Right forelimb (tissue), 1 donor: Measurements from ENCODE around the gene RNF166.

Source experiments
- DNase-seq: peaks from one replicate; pipeline ENCODE4 v3.0.0-alpha.2; 2018

The RNF166 gene, protein sequence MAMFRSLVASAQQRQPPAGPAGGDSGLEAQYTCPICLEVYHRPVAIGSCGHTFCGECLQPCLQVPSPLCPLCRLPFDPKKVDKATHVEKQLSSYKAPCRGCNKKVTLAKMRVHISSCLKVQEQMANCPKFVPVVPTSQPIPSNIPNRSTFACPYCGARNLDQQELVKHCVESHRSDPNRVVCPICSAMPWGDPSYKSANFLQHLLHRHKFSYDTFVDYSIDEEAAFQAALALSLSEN

DNA sequence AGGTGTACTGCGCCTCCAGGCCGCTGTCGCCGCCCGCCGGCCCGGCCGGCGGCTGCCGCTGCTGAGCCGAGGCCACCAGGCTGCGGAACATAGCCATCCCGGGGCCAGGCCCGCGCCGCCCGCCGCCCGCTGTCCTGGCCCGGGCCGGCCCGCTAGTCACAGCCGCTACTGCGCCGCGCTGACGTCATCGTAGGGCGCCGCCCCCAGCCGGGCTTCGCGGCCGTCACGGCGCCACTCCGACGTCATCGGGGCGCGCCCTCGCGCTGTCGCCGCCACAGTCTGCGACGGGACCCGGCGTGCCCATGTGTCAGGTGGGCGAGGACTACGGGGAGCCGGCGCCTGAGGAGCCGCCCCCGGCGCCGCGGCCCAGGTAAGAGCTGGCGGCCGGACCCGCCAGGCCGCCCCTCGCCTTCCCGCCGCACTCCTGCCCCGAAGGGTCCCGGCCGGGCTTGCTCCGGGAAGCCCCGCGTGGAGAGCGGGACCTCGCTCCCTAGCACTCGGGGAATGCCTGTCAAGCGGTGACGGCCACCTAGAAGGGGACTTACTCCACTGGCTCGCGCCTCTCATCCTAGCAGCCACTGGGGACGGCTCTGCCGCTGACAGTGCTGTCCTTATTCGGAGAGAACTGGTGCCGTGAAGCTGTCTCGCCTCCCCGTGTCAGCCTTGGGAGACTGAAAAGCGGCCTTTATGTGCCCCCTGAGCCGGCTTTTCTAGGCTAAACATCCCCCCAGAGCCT, at the start of gene RNF166, which contains the start of gene CTU2:
Gene RNF166 (minus strand): TSS at position 180 of the 736 bp plus-strand sequence. CDS start 83 bp downstream, at position 97.
Gene CTU2 (plus strand): TSS at position 275 of the 736 bp plus-strand sequence. CDS start 28 bp downstream, at position 303.
- peak; percentile 92 for DNase-seq

DNA sequence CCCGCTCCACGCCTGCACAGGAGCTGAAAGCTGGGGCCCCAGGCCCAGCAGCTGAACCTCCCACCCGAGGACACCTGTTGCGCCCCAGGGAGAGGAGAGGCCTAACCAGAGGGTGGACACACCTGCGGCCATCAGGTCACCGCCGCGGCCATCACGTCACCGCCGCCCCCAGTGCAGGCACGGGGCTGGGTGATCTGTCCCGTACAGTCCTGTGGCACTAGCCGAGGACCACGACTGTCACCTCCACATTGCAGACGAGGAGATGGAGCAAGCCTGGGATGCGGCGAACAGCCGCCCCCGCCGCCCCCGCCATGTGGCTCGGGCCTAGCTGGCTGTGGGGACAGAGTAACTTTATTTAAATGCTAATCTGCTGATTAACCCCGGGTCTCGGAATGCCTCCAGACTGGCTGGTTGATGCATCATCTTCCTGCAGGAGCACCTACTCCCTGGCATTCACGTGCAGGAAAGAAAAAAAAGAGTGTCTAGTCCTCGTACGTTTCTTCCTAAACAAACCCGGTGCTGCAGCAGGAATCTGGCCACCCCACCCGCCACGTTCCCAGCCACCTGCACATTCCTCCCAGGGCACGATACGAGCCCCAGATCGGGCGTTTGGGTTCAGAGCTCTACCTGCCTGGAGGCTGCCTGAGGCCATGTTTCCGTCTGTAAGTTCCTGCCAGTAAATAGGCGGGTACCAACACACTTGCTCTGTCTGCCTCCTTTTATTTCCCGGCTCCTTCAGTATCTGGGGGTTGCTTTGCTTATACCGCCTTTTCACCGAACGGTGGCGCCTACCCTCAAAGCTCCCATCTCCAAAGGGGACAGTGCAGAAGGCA, 48.9 kb upstream of the RNF166 start:
- no peak for DNase-seq

DNA sequence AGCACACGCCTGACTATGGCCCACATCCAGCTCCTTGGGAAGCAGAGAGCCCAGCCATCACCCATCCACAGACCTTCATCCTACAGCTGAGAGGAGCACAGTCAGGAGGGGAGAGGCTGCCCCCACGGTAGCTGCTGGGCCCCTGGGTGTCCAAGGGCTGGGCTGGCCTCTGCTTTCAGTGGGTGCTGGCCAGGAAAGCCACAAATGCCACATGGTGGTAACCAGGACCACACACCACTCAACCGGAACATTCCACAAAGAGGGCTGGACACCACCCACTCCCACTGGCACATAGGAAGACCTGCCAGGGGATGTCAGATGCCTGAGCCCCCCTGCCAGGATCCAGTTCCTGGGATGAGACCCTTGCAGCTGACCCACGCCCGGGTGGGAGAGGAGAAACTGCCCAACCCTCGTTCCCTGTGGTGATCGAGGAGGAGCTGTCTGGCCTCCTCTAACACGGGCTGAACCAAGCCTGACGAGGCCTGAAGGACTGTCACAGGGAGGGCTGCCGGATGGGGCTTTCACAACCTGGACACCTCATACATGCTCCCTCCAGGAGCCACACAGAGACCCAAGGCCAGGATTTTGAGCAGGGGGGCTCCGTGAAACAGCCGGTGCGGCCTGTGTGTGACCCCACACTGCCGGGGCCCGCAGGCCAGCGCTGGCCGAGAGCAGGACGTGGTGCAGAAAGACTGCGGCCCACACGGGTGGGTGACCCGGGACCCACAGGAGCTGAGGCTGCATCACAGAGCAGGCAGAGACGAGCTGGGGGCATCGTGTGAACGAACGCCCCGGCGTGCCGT, 48.1 kb upstream of the RNF166 start:
- DNase-seq: no peak

DNA sequence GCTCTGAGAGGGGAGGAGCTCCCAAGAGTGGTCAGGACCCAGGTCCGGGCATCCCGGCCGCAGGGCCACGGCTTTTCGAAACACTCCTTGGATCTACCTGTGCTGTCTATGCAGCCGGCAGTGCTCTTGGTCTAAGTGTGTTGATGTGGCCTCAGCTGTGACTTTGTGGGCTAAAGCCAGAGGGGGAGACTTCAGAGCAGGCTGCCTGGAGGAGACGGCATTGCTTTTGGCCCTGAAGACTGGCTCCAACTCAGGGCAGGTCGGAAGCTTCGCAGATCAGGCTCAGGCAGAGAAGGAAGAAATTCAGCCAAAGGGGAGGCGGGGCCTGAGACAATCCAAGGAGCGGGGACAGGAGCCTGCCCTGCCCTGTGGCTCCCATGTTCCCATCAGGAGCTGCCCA, 47.4 kb upstream of the RNF166 start:
- DNase-seq: no peak

DNA sequence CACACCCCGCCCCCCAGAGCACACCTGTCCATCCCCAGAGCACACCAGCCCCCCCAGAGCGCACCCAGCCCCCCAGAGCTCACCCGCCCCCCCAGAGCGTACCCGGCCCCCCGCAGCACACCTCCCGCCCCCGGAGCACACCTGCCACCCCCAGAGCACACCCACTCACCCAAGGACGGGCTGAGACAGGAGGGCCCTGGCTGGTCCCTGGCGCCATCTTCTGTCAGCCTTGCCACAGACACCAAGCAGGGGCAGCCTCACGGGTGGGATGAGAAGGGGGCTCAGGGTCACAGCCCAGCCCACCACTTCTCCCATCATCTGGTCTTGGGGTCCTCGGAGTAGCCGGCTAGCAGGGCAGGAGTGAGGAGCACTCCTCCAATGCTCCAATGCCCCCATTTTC, 47.0 kb upstream of the RNF166 start:
- no peak for DNase-seq

DNA sequence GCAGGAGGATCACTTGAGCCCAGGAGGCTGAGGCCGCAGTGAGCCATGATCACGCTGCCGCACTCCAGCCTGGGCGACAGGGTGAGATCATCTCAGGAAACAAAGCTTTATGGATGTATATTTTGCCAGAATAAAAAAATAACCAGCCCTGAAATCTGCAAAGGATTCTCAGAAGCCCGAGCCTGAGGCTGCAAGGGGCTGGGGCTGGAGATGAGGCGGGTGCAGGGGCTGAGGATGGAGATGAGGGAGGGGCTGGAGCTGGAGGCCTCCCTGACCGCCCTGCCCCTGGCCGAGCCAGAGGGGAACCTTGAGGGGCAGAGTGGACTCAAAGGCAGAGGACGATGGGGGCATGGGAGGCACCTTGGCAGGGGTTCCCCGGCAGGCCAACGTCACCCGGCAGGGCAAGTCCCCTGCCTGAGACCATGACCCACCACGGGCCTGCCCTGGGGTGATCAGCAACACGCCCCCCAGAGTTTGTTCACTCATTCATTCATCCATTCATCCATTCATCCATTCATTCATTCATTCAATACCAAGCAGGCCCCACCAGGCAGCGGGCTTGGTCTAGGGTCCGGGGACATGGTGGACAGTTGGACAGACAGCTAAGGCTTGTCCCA, 46.3 kb upstream of the RNF166 start:
- no peak for DNase-seq

DNA sequence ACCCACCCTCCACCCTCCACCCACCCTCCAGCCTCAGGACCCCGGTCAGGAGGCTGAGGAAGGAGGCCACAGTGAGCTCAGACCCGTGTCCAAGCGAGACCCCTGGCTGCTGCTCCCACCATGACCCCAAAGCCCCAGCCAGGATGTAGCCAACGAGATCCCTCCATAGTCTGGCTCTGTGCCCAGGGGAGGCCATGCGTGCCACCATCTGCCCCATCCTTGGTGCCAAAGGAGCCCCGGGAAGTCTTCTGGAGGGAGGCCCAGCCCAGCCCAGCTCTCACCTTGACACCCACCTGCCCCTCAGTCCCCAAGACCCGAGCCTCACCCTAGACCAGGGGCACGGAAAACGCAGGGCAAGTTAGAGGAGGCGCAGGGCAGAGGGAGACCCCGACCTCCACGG, 44.6 kb upstream of the RNF166 start:
- no peak for DNase-seq

DNA sequence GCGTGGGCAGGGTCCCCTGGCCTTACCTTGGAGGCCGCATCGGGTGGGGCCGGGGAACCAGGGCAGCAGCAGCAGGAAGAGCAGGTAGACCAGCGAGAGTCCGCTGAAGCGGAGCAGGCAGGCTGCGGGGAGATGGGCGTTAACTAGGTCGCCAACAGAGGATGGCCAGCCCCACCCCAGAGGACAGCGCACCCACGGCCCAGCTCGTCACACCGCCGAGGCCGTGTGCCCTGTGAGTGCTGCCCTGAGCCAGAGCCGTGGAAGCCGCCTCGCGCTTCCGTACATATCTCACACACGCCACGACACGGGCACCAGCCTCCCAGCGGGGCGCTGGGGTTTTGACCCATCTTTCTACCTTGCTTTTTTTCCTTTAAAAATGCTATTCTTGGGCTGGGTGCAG, 43.1 kb upstream of the RNF166 start:
- DNase-seq: no peak

DNA sequence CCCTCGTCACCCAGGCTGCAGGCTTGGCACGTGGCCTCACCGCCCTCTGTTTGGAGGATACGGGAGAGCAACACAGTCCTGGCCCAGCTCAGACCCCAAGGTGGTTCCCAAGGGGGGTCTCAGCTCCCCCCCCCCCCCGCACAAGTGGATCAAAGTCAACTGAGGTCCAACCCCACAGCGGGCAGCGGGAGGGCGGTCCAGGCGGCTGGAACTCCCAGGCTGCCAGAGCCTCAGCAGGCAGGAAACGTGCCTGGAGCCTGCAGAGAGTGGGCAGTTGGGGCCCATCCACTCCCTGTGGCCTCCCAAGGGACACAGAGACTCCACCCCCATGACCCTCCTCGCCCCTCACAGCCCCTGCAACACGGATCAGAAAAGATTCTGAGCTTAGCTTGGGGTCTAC, 42.2 kb upstream of the RNF166 start:
- DNase-seq: no peak

DNA sequence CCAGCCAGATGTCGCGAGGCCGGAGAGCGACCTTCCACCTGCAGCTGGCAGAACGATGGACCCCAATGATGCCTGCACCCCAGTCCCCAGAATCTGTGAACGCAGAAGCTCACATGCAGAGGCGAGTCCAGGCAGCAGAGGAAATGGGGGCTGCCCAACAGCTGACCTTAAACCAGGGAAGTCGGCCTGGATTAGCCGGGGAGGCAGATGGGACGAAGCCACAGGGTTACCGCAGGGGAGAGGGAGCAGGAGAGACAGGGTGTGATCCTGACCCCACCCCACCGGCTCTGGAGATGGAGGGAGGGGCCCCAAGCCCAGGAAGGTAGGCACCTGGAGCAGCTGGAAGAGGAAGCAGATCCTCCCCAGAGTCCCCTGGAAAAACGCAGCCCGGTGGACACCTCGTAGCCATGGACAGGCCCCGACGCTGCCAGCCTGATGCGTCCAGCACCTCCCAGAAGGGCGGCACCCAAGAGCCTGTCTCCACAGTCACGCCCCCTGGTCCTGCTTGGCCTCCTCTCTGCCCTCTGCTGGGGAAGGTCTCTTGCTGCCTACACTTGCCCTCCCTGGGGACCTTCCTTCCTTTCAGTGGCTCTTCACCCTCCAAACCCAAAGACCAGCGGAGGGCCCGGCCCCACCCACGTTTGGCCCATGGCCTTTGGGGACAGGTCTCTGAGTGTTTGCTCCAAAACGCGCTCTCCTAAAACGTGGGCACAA, 41.5 kb upstream of the RNF166 start:
- DNase-seq: no peak

DNA sequence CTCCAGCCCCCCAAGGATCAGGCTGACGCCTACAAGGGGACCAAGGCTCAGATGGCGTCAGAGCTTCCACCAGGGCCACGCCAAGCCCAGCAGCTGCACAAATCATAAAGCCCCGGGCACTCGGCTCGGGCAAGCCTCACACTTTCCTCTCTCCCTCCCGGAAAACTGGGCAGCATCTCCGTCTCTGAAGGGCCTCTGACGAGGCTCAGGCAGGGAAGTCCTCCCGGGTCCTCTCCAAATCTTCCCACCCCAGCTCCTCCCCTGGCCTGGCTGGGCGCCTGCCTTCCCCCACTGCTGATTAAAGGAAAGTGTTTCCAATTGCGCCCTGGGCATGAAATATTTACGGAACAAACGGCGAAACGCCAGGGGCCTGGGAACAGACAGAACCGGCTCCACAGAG, 40.3 kb upstream of the RNF166 start:
- peak; percentile 85 for DNase-seq

DNA sequence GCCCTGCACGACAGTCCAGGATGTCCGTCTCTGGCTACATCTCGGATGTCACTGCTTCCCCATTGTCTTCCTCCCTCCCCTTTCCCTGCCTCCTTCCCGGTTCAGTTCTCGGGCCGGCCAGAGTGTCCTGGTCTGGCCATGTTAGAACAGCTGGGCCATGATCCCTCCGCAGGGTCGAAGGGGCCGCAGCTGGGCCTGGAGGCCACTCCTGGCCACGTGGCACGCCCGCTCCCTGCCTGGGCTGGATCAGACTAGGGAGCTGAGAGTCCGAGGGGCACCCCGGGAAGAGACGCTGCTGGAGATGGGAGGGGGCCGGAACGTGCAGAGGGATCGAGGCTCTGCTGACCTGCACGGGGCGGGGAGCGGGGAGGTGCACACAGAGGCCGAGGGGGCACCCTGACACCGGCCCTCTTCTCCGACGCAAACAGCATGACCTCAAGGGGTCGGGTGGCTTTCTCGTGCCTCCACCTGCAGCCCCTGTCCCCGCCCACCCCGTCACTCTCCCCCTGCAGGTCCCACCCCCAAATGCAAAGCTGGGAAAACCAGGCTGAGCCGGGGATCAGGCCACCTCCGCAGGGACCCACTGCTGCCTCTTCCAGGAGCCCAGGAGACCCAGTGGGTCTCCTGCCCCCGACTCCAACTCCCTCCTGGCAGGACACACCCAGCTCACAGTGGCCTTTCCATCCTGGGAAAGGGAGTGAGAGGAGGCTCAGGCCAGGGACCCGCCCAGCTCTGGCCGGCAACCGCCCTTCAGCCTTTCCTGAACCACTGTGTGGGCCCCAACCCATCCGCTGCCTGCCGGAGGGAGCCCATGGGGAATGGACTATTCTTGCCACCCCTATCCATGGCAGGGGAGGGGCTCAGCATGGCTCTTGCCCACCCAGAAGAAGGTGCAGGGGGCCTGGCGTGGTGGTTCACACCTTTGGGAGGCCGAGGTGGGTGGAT, 38.6 kb upstream of the RNF166 start:
- no peak for DNase-seq

DNA sequence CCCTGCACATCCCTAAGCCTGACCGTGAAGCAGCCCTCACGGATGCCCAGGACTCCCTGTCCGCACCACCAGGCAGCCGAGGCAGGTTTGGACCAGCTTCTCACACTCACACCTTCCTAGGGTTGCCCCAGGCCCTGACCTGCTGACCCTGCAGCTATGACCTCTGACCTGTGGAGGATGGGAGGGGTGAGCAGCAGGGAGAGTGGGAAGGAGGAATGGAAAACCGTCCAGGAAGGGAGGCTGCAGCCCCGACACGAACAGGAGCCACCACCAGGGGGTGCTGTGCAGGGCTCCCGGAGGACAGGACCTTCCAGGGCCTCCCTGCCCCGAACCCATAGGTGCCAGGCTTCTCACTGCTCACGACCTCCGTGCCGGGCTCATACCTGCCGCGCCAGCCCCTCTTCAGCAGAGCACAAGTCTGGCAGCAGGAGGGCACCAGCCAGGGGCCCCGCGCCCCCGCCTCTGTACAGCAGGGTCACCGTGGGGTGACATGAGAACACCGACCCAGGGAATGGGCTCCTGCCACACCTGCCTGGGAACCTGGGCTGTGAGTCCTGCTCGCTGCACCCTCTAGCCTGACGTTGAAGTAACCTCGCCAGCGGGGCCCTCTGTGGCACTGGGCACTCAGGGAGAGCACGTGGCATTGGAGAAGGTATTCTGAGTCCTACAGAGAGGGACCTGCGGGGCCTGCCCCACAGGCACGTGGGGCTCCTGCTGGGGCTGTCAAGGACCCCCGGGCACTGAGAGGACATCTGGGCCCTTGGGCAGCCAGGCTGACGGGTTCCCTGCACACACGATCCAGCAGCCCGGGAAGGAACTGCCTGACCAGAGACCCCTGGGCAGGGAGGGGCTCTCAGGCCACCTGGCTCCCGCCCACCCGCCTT, 37.7 kb upstream of the RNF166 start:
- DNase-seq: peak; percentile 79

DNA sequence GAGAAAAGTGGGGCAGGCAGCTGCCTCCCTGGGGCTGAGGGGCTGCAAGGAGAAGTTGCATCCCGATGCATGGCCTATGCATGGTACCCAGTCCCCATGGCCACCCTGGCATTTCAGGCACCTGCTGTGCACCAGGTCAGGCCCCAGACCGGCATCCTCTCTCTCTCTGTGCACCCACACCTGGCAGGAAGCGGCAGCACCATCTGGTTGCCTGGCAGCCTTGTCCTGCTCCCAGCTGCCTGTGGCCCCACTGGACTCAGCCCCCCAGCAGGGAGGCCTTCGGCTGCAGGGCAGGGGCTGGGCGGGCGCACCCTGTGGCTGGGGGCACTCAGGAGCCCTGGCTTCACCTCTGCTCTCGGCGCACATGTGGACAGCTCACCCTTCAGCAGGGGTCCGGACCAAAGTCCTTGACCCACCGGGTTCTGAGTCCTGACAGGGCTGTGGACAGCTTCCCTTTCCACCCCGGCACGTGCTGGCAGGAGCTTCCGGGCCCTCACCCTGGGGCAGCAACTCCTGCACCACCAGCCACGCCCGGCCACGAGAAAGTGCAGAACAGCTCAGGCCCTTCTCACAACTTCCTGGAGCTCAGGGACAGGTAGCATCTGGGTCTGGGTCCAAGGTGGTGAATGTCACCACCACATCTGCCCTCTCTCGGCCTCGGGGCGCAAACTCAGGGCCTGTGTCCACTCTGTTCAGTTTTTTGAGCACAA, 36.8 kb upstream of the RNF166 start:
- no peak for DNase-seq

DNA sequence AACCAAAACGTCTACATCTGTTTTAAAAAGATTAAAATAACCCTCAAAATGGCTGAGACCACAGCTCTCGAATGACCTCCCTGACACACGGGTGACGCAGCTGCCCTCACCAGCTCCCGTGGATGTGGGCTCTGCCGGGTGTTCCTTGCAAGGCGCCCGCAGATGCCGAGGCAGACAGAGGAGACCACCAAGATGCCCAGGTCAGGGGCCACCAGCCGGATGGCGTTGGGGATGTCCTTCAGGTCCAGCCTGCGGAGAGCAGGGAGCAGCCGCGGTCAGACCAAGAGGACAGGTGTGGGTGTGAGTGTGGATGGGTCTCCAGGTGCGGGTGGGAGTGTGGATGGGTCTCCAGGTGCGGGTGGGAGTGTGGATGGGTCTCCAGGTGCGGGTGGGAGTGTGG, 35.2 kb upstream of the RNF166 start:
- no peak for DNase-seq

DNA sequence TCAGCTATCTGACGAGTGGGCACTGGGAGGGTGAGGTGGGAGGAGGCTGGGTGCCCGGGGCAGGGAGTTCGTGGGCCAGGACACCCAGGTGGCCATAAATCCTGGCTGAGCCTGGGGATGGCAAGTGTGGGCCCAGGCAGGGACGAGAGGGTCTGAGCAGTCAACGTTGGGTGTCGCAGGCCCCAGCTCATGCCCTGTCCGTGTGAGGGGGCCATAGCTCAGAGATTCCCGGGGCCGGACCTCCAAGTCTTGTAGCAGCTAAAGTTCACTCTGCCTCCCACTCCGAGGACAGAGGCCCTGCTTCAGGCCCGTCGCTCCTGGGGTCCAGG, 34.5 kb upstream of the RNF166 start:
- DNase-seq: no peak

DNA sequence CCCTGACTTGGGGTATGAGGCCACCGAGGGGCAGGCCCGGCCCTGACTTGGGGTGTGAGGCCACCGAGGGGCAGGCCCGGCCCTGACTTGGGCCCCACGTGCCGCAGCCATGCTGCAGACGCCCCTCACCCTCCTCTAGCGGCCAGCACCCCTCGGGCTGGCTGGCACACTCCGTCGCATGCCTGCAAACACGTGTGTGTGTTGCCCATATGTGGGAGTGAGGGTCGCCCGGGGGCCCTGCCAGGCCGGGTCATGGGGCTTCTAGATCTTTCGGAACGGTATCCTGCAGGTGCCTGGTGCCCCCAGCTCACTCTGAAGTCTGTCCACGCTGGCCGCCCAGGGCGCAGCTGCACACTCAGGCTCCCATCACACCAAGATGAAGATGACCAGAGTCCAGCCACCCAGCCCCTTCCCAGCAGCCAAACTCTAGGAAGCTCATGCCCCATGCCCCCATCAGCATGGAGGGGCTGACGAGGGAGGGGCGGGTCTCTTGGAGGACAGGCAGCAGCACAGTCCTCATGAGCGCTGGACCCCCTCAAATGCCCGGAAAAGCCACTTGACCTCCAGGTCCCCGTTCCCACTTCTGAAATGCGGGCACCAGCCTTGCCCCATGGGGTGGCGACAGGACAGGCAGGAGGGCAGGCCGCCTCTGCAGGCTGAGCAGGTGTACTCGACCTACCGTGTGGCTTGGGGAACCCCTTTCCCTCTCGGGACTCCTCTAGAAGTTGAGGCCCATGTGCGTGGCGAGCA, 33.9 kb upstream of the RNF166 start:
- DNase-seq: no peak
